OCI-LY3 (cell line): ENCODE results near the gene TTC28.
"Not testable (repeated sequence)": the region's sequence is repeated elsewhere in the genome, so short reads cannot be mapped to it uniquely, and the experiment has no call there.

Experiments used
- EZH2phosphoT487 ChIP-seq: fragments of 200-600 bp; shearing (Covaris generic); IDR thresholded peaks from 2 replicates; pipeline ENCODE4 v1.6.1; 2018; ENCODE audit warnings: antibody characterized with exemption, mixed run types, low read depth
- TF ChIP-seq, protein P1 (sequence below): fragments of 200-600, 300-600 bp; sonication (generic); IDR thresholded peaks from 2 replicates; pipeline ENCODE4 v1.5.1; 2014; ENCODE audit warnings: antibody characterized with exemption, low read length, low read depth

- TF ChIP-seq, protein P1, sequence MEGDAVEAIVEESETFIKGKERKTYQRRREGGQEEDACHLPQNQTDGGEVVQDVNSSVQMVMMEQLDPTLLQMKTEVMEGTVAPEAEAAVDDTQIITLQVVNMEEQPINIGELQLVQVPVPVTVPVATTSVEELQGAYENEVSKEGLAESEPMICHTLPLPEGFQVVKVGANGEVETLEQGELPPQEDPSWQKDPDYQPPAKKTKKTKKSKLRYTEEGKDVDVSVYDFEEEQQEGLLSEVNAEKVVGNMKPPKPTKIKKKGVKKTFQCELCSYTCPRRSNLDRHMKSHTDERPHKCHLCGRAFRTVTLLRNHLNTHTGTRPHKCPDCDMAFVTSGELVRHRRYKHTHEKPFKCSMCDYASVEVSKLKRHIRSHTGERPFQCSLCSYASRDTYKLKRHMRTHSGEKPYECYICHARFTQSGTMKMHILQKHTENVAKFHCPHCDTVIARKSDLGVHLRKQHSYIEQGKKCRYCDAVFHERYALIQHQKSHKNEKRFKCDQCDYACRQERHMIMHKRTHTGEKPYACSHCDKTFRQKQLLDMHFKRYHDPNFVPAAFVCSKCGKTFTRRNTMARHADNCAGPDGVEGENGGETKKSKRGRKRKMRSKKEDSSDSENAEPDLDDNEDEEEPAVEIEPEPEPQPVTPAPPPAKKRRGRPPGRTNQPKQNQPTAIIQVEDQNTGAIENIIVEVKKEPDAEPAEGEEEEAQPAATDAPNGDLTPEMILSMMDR: not testable (repeated sequence)
- TF ChIP-seq EZH2phosphoT487: not testable (repeated sequence)
Measured at GRCh38 chr22:28214750-28215149, 464.9 kb downstream of the TTC28 start.
